Measurements from ENCODE around the gene SLC6A13.

DNA sequence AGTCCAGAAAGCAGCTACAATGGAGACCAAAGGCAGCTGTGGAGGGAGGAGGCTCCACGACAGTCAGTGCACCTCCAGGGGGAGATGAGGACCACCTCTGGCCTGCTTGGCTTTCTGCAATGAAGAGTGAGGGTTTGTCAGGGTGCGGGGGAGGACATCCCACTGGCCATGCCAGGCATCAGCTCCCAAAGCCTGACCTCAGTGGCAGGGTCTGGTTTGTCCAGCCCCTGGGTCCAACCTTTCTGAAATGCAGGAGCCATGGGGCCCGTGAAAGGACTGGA is 83.9 kb downstream of the SLC6A13 start:
- TF ChIP-seq, protein P1, sequence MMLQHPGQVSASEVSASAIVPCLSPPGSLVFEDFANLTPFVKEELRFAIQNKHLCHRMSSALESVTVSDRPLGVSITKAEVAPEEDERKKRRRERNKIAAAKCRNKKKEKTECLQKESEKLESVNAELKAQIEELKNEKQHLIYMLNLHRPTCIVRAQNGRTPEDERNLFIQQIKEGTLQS (IDR thresholded peaks at IDR 0.05; ENCODE audit: insufficient read depth, low read depth, low read length): no peak
- no peak for TF ChIP-seq CHD2 (IDR thresholded peaks at IDR 0.05; ENCODE audit: low read length)
- TF ChIP-seq CREB1 (IDR thresholded peaks at IDR 0.05): no peak
- TF ChIP-seq JUN (IDR thresholded peaks at IDR 0.05; ENCODE audit: low read depth, low read length): no peak
- TF ChIP-seq SUZ12 (IDR thresholded peaks at IDR 0.05; ENCODE audit: low read length): no peak
- no peak for TF ChIP-seq CTCF (IDR thresholded peaks at IDR 0.05; ENCODE audit: control extremely low read depth in 1 of 3, insufficient read depth in 1 of 3, low read depth in 1 of 3, low read length in 3 of 3)
- no peak for TF ChIP-seq RFX5 (IDR thresholded peaks at IDR 0.05; ENCODE audit: borderline replicate concordance, low read depth, low read length)
- no peak for TF ChIP-seq ZNF274 (IDR thresholded peaks at IDR 0.05; ENCODE audit: borderline replicate concordance, extremely low read depth, low read length)
